HG02571 (cell line): ENCODE measurements around the gene SAA2.
"Not testable (repeated sequence)": the region's sequence is repeated elsewhere in the genome, so short reads cannot be mapped to it uniquely, and the experiment has no call there.

Source experiments
- ATAC-seq: cut with Tn5 transposase; IDR thresholded peaks from one replicate; pipeline ENCODE4 v1.9.1; 2021; ENCODE audit warnings: mild to moderate bottlenecking, moderate library complexity; ENCODE audit not compliant: unreplicated experiment

The SAA2 gene

DNA sequence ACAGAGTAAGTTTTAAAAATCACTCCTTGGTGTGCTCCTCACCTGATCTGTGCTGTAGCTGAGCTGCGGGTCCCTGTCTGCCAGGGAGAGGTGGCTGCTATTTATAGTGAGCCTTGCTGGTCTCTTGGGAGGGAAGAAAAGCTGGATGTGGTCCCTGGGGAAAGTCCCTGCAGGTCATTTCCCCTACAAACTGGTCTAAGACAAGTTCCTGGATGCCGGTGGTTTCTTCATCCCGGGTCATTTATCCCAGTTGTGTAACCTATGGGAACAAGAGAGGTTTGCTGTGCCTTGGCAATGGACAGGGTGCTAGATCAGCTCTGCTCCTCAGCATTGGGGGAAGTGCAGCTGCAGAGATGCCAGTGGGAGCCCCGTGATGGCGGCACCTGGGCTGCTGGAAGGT lies at the start of gene SAA2:
TSS of gene SAA2 (minus strand) at position 108 of the 400 bp plus-strand sequence. CDS start 657 bp downstream, outside the sequence.
- no peak for ATAC-seq

DNA sequence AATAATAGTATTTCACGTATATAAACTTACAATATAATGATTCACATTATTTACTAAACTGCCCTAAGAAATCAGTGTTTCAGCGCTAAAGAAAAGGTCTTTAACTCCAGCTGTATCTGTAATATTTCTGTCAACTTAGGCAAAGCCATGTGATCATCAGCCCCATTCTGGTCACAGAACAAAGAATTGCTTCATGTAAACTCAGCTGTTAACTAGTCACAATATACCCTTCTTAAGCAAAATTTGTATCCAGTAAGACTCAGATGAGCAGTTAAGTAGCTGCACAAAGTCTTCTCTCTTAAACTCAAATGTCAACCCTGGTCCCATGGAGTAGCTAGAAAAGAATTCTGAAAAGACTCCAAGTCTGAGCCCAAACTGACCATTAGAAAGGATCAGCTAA lies 46.8 kb upstream of the SAA2 start:
- no peak for ATAC-seq

DNA sequence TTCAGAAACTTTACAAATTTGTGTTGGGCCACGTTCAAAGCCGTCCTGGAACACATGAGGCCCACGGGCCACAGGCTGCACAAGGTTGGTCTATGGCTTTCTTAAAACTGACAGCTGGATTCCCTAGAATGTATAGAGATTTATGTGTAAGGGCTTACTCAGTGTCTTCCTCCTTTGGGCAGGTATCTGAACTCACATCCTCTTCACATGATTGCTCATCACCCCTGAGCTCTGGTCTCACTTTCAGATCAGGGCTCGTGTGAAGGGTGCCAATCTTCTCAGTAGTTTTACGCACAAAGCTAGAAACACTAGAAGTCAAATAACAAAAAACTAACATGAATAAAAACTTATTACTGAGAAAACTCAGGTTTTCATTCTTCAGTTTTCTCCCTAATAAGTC lies 46.4 kb upstream of the SAA2 start:
- no peak for ATAC-seq

DNA sequence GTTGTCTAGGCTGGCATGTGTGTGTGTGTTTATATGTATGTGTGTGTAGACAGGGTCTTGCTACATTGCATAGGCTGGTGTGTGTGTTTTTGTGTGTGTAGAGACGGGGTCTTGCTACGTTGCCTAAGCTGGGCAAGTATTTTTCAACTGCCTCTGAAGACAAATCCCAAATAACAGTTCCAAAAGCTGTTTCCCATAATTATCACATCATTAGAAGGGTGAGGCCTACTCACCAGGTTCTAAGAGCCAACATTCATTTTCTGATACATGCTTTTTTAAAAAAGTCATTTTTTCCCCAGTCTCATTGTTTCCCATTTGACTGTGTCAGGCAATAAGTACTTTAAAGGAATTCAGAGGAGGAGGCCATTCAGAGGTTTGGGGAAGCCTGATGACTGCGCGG lies 40.4 kb upstream of the SAA2 start:
- ATAC-seq = no peak

DNA sequence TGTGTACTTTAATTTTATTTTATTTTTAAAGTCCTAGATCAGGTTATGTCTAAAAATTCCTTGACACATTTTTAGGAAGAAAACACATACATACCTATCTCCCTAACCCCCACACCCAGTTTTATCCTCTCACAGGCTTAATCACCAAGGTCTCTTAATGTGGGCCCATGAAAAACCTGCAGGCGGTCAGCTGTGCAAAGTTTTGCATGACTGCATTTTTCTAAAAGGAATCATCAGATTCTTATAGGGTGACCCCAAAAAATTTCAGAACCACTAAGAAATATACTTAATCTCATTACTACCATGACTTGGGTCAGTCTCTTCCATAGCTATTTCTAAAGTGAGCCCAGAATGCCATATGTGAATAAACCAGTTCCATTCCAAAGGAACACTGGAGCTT lies 37.4 kb upstream of the SAA2 start:
- ATAC-seq = no peak

DNA sequence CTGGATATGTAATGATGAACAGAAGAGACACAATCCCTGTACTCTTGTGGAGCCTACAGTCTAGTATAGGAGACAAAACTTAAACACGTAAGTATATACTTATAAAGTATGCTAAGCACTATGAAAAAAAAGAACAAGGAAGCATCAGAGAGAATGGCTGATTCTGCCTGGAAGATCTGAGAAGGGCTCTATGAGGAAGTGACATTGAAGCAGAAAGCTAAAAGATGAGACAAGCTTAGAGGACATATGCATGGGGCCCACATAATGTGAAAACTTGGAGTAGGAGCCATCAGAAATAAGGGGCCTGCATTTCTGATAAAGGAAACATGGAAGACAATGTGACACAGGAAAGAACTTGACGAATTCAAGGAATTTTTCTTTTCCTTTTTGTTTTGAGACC lies 34.2 kb upstream of the SAA2 start:
- ATAC-seq = no peak

DNA sequence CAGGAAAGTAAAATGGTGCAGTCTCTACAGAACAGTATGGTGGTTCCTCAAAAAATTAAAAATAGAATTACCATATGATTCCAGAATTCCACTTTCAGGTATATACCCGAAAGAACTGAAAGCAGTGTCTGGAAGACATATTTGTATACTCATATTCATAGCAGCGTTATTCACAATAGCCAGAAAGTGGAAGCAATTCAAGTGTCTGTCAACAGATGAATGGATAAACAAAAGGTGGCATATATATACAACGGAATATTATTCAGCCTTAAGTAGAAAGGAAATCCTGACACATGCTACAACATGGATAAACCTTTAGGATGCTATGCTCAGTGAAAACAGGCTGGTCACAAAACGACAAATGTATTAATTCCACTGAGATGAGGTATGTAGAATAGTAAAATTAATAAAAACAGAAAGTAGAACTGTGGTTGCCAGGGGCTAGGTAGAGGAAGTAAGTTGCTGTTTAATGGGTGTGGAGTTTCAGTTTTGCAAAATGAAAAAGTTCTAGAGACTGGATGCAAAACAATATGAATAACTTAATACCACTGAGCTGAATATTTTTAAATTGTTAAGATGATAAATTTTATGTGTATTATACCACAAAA lies 32.1 kb upstream of the SAA2 start:
- peak; percentile 80 for ATAC-seq

DNA sequence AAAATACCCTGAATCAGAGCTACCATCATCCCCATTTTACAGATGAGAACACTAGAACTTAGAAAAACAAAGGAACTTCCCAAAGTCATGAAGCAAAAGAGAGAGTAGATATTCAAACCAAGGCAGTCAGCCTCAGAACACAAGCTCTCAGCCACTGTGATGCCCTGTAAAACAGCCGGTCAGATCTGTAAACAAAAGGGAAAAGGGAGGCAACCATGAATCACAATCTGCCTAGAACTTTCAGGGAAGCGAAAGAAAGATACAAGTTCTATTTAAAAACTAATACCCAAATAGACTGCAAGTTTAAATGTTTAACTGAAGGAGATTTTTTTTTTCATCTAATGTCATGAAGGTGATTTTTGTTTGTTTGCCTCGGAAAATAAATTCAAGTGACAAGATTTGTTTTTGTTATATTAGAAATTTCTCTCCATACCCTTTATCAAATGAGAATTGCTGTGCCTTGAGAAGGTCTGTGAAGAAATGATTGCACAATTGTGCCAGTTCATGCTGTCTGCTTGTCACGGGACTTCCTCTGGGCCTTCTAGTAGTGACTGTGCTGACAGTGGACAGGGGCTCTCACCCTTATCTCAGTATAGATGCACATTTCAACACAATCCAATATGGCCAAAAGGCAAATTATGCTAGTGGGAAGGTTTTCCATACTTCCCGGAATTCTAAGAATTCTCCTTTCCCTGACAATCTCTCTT lies 29.2 kb upstream of the SAA2 start:
- no peak for ATAC-seq

DNA sequence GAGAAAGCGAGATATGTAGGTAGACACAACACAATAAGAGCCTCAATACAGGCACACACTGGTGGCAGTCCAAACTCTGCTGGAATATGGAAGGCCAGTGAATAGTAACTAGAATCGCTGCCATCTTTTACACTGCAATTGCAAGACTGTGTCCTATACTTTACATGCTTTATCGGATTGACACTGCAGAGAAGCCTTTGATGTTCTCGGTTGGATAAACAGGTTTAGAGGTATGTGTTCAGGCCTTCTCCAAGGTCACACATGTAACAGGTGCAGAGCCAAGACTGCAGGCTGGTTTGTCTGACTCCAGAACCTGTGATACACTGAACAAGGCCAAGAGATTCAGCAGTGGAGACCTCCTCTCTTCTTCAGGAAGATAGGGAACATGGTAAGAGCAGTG lies 22.7 kb upstream of the SAA2 start:
- no peak for ATAC-seq

DNA sequence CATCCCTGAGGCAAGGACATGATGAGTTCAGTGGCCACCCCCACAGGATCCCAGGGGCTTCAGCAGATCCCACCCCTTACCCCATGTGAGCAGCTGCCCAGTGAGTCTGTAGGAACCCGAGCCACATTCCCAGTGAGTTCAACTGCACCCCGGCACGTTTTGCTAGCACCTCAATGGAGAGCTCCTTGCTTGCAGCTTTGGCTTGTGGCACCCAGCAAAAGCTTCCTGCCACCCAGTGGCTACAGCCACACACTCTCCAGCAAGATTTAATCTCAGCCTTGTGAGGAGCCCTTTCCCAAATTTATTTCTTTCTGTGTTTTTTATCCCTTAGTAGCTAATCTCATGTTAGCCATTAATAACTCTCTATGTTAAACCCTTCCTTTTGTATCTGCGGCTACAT lies 21.6 kb upstream of the SAA2 start:
- ATAC-seq = no peak

DNA sequence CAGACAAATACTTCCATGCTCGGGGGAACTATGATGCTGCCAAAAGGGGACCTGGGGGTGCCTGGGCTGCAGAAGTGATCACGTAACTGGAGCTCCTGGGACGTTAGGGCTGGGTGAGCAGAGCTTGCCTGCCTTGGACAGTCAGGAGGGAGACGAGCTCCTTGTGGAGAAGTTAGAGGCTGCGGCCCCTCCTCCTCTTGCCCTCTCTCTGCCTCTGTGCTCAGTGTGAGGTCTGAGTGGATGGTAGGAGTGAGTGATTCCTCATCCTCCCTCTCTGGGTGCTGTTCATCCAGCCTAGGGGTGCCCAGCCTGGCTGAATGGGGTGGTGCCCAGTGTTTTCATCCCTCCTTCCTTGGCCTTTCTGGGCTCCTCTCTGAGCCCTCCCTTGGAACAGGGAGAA lies 20.8 kb upstream of the SAA2 start:
- not testable (repeated sequence) for ATAC-seq

DNA sequence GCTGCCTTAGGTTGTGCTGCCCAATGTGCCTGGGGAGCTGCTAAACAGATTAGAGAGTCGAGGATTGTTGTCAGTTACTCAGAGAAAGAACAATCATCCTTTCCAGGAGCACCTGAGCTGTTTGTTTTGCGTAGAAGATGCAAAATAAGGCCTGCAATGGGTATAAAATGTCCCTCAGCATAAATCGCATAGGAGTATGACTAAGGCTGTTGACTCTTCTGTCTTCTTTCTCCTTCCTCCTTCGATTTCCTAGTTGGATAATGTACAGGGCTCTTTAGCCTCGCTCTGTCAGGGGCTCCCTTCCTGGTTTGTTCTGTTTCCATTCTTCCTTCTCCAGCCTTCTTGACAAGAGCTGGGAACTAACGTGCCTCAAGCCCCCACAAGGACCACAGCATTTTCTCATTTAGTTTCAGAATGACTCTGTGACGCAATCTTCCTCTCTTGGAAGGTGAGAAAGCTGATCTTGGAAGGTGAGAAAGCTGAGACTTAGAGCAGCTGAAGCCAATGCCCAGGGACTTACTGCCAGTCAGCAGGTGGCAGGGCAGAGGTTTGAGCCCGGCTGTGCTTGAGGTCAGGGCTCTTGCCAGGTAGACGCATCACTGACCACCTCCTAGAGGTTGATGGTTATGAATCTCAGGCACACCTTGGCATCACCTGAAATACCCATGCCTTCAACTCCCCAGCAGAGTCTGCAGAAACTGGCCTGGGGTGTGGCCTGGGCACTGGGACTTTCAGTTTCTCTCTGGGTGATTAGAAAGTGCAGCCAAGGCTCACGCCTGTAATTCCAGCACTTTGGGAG lies 19.1 kb upstream of the SAA2 start:
- peak; percentile 56 for ATAC-seq

DNA sequence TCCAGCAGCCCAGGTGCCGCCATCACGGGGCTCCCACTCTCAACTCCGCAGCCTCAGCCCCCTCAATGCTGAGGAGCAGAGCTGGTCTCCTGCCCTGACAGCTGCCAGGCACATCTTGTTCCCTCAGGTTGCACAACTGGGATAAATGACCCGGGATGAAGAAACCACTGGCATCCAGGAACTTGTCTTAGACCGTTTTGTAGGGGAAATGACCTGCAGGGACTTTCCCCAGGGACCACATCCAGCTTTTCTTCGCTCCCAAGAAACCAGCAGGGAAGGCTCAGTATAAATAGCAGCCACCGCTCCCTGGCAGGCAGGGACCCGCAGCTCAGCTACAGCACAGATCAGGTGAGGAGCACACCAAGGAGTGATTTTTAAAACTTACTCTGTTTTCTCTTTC lies 17.5 kb upstream of the SAA2 start, which contains the start of gene SAA1:
TSS of gene SAA1 (plus strand) at position 316 of the 400 bp plus-strand sequence. CDS start 624 bp downstream, outside the sequence.
- ATAC-seq = no peak

DNA sequence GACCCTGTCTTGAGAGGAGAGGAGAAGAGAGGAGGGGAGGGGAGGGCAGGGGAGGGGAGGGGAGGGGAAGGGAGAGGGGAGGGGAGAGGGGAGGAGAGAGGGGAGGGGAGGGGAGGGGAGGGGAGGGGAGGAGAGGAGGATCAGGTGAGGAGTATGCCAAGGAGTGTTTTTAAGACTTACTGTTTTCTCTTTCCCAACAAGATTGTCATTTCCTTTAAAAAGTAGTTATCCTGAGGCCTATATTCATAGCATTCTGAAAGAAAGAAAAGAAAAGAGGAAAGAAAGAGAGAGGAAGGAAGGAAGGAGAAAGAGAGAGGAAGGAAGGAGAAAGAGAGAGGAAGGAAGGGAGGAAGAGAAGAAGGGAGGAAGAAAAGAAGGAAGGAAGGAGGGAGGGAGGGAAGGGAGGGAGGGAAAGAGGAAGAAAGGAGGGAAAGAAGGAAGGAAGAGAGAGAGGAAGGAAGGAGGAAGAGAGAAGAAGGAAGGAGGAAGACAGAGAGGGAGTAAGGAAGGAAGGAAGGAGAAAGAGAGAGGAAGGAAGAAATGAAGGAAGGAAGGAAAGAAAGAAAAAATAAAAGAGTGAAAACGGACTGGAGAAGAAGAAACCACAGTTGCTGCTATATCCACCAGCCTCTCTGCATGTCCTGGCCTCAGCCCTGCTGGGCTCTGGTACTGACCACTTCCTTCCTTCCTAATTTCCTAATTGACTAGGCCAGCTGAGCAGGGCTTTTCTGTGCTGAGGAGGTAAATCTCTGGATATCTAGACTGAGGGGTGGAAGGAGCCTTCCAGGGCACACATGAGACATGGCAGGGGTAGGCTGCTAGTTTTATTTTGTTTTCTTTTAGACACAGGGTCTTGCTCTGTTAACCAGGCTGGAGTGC lies 16.4 kb upstream of the SAA2 start:
- no peak for ATAC-seq

DNA sequence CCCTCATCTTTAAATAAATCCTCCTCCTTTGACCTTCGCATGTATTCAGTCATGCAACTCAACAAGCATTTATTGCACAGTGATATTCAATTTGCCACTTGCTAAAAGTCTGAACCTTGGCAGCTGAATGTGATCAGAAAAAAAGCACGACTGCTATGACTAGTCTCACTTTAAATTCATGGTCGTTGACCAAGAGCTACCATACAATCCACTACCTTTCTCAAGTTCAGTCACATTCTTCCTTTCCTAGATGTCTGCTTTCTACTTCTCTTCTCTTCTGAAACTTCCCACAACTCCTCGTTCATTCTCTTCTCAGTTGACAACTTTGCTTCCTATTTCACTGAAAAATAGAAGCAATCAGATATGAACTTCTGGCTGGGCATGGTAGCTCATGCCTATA lies 15.6 kb upstream of the SAA2 start:
- no peak for ATAC-seq

DNA sequence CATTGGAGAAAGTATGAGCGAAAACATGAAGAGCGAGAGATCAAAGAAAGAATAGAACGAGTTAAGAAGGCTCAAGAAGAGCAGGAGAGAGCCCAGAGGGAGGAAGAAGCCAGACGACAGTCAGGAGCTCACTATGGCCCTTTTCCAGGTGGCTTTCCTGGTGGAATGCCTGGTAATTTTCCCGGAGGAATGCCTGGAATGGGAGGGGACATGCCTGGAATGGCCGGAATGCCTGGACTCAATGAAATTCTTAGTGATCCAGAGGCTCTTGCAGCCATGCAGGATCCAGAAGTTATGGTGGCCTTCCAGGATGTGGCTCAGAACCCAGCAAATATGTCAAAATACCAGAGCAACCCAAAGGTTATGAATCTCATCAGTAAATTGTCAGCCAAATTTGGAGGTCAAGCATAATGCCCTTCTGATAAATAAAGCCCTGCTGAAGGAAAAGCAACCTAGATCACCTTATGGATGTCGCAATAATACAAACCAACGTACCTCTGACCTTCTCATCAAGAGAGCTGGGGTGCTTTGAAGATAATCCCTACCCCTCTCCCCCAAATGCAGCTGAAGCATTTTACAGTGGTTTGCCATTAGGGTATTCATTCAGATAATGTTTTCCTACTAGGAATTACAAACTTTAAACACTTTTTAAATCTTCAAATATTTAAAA lies 14.3 kb upstream of the SAA2 start:
- not testable (repeated sequence) for ATAC-seq

DNA sequence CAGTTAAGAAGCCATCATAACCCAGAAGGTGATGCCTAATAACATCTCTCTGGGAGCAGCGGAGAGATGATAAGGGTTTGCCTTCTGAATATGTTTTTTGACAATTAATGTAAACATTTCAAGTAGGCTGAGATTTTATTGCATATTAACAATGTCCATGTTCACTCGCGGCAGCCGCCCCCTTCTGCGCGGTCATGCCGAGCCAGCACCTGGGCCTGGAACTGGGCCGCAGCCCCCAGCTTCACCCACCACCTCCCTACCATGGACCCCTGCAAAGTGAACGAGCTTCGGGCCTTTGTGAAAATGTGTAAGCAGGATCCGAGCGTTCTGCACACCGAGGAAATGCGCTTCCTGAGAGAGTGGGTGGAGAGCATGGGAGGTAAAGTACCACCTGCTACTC lies 13.3 kb upstream of the SAA2 start:
- no peak for ATAC-seq

DNA sequence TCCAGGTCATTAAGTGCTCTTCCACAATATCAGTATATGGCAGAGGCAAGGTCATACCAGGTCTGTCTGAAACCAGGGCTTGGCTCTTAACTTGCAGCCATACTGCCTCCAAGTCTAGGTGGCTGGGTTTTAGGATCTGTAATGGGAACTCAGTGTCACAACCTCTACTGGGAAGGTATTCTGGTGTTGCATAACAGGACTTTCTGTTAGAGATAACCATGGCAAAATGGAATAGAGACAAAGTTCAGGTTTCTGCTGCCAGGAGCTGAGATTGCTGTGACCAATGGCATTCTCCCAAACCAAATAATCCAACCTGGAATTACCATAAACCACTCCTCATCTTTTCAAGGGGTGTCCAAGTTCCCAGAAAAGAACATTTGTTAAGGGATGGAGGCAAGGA lies 10.8 kb upstream of the SAA2 start:
- ATAC-seq = no peak

DNA sequence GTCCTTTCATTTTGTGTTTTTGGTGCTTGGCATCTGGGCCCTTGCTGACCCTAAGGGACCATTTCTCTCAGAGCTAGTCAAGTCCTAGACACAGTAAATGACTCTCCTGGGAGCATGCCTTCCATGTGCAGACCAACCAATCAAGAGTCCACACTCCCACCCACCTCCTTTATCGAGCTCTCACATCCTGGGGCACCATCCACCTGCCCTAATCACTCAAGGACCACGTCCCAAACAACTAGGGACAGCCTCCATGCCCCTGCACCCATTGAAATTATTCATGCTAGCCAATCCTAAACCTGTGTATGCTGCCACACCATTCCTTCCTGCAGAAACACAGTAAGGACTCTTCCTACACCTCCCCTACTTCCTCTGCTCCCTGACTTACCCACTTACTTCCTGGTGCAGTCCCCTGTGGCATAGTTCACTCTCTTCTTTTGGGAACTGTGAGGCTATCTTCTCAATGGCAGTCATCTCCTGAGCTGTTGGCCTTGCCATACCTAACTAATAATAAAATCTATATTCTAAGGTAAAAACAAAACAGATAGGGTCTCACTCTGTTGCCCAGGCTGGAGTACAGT lies 6.4 kb upstream of the SAA2 start:
- no peak for ATAC-seq

DNA sequence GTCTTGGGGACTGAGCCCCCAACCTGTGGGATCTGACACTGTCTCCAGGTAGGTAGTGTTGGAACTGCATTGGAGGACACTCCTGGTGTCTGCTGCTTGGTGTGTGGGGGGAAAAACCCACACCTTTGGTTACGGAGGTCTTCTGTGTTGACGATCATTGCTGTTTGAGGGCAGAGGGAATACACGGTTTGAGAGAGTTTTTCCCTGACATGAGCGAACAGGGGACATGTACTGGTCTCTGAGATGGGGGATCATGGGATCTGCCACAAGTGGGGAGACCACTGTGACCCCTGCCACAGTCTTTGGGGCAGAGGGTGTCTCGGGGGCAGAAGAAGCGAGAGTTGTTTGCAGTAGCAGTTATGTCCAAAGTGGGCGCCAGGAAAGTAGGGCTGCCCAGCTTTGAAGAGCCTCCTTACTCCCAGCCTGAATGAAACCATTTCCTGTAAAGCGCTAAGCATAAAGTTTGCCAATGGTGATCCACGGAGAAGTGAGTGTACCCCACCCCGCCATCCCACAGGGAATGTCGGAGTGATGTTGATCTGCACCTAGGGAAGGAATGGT lies 5.4 kb upstream of the SAA2 start:
- no peak for ATAC-seq
